Inferior parietal cortex (tissue), 1 donor: ENCODE data around the gene KLHL30.

Experiments
- DNase-seq: peaks from one replicate; pipeline ENCODE4 v3.0.0-alpha.2; 2016; ENCODE audit errors: extremely low spot score

KLHL30 gene

DNA sequence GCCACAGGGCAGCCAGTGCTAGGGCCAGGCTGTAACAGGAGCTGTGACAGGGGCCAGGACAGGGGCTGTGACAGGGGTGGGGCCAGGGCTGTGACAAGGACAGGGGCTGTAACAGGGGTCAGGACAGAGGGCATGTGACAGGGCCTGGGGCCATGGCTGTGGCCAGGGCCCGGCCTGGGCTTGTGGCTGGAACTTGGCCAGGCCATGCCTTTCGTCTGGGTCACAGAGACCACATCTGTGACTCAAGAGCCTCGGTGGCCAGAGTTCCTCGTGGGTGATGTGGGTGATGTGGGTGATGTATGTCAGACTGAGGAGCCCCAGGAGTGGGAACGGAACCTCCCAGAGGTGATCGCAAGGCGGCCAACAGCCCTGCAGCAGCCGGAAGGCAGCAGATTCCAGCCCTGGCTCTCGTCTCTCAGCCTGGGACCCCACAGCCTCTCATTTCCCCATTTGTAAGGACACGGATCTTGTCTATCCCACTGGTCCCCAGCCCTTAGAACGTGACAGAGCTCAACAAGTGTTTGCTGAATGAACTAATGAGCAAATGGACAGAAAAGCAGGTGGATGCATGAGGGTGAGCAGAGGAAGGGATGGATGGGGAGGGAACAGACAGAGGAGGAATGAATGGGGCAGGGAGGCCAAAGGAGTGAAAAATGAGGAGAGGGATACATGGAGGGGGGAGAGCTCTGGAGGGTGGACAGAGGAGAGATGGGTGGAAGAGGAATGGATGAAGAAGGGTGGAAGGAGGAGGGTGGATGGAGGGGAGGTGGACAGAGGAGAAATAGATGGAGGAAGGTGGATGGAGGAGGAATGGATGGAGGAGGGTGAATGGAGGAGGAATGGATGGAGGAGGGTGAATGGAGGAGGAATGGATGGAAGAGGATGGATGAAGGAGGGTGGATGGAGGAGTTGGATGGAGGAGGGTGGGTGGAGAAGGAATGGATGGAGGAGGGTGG is 21.0 kb upstream of the KLHL30 start:
- no peak for DNase-seq

DNA sequence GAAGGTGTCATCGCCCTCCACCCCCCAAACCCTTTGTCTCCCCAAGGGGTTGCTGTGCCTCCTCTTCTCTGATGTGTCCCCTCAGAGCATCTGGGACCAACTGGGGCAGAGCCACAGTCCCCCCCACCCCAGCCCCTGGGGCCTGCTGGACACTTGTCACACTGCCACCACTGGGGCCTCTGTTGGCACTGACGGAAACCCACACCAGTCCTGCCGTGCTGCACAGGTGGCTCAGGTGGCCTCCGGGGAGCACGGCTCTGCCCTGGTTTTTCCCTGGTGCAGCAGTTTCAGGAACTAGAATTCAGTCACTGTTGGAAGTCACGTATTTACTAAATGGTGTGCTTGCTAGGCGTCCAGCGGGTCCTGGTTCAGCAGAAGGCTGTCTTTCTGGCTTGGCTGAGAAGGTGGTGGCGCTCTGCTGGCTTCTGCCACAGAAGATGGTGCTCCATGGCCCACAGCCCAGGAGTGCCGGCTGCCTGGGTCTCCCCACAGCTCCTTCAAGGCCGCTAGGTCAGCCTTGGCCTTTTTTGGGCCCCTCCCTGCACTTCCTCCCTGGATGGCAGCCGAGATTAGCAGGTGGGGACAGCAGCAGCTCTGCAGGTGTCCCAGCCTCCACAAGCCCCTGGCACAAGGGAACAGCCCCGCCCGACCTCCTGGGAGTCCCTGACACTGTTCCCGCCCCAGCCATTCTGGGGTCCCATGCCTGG is 18.6 kb upstream of the KLHL30 start:
- no peak for DNase-seq

DNA sequence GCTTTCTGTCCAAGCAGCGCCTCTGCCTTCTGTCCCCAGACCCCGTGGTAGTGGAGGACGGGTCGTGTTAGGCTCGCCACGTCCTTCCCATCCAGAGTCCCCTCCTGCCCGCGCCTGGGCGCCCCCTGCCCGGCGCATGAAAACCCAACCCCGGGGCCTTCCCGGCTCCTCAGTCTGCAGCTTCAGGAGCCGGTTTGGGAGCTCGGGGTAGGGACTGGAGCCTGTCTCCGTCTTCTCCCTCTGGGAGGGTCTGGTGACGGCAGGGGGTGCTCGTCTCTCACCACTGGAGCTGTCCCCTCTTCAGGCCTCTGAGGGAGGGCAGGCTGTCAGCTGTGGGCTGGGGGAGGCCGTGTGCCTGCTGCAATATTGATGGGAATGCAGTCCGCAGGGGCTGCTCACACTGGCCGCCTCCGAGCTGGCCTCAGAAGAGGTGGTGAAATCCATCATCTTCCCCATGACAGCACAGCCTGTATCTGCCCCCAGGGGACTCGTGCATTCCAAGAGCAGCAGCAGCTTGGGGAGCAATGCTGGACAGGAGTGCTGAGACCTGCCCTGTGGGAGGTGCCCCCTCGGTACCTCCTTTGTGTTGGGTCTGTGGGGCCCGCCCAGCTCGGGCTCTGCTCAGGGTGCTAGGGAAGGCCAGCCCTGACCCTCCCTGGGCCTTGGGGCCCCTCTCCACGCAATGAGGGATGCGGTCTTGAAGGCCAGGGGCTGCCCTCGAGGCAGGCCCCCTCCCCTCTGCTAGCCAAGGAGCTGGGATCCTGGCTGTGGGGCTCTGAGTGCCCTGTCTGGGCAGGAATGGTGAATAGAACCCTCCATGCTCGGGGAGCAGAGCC is 17.8 kb upstream of the KLHL30 start:
- no peak for DNase-seq

DNA sequence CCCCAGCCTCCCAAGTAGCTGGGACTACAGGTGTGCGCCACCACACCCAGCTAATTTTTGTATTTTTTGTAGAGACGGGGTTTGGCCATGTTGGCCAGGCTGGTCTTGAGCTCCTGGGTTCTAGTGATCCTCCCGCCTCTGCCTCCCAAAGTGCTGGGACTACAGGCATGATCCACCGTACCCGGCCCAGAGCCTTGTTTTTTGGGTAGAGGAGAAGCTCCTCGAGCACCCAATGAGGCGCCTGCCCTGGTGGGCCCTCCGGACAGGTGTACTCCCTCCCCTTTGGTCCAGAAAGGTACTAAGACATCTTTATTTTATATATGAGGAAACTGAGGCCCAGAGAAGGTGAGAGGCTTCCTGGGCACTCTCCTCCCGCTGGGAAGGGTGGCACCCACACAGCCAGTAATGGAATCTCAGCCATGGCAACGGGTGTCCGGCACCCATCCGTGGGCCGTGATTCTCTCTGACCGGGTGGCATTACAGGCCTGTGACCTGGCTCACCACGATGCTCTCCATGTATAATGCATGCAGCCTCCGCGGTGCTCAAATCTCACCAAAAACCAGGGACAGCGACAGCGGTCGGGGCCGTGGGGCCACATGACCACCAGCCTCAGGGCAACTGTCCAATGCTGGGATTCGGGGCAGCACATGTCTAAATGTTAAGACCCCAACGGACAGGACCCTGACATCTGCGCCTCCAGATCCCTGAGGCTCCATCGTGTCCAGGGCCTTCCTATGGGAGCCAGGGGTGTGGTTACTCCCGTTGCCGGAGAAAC is 16.8 kb upstream of the KLHL30 start:
- DNase-seq, result no peak

DNA sequence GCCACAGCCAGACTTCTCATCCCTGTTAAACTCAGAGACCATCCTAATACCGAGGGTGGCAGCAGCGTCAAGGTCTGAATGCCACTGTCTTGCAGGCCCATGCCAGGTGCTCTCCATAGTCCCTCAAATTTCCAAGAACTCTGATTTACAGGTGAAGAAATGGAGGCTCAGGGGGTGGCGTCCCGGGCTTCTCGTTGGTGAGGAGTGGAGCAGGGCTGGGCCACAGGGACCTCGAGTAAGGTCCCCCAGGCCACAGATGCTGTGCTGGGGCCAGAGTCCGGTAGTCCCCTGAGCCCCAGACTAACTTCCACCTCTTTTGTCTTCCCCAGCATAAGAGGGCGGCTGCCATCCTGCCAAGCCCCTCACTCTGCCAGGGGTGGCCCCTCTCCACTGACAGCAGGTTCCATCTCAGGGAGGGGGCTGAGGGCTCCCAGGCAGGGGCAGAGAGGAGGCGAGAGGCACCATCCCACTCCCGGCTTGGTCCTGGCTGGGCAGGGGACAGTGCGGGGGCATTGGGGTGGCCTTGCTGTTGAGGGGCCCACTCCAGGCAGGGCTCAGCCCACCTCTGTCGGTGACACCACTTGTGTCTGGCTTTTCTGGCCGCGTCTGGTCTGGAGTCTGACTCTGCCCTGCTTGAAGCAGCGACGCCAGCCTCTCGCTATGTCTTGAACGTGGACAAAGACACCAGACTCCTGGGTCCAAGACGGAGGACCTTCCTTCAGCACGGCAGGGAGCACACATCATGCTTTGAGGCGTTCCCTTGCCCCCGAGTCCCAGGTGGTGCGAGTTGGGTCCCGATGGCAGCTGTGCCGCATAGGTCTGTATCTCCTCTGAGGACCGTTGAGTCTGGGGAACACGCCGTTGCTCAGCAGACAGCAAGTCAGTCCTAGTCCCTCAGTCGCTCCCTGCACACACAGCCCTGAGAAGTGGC is 15.9 kb upstream of the KLHL30 start:
- no peak for DNase-seq

DNA sequence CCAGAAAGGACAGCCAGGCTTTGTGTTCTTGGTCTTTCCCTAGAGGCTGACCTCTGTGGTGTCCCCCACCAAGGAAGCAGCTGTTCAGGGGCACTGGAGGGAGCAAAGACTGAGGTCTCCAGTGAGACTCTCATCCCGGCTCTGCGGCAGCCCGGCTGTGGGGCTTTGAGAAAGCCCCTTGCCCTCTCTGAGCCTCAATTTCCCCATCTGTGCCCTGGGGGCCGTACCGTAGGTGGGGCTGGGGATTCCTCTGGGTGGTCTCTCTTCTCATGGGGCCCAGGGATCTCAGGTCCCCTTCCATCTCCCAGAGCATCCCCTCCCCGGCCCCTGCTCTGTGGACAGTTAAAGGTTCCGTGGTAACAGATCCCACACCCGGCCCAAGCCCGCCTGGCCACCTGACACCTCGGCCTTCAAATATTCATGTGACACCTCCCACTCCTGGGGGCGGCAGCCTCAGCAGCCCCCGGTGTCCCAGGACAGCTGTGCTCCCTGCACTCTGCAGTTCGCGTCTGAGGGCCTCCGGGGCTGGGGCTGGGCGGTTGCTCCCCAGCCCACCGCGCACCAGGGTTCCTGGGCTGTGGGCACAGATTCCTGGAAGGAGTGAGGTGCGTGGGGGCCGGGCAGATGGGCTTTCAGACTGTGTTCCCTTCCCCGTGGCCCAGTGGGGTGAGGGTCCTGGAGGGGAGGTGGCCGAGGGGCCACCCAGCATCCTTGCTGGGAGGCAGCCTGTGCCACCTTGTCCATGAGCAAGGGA is 15.1 kb upstream of the KLHL30 start:
- no peak for DNase-seq

DNA sequence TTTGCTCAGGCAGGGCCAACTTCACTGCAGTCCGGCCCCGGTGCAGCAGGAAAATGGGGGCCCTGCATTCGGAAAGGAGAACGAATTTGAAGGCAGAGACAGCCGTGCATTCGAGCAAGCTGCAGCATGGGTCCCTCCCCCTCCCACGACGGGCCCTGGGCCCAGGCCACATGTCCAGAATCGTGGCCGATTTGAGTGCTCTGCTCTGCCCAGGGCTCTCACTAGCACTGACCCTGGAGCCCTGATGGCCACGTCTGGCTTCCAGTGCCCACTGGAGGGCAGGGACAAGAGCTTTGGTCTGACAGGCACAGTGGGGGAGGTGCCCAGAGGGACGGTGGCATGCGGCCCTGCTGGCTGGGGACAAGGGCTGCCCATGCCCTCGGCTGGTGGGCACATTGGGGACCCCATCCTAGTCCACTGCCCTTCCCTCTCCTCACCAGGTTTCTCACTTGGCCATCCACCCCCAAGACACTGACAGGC is 14.4 kb upstream of the KLHL30 start:
- no peak for DNase-seq

DNA sequence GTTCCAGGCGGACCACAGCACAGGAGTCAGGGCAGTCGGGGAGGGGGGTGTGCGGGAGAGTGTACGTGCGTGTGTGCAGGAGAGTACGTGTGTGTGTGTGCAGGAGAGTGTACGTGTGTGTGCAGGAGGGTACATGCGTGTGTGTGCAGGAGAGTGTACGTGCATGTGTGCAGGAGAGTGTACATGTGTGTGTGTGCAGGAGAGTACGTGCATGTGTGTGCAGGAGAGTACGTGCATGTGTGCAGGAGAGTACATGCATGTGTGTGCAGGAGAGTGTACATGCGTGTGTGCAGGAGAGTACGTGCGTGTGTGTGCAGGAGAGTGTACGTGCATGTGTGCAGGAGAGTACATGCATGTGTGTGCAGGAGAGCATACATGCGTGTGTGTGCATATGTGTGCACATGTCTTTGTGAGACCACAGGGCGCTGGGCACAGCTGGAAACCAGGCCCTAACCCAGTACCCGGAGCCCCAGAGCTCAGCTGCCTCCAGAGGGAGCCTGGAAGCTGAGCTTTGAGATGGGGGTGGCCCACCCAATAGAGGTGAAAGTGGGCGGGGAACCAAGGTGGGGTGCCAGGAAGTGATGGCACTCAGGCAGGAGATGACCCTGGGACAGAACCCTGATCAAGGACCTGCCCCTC is 13.9 kb upstream of the KLHL30 start:
- DNase-seq, result no peak

DNA sequence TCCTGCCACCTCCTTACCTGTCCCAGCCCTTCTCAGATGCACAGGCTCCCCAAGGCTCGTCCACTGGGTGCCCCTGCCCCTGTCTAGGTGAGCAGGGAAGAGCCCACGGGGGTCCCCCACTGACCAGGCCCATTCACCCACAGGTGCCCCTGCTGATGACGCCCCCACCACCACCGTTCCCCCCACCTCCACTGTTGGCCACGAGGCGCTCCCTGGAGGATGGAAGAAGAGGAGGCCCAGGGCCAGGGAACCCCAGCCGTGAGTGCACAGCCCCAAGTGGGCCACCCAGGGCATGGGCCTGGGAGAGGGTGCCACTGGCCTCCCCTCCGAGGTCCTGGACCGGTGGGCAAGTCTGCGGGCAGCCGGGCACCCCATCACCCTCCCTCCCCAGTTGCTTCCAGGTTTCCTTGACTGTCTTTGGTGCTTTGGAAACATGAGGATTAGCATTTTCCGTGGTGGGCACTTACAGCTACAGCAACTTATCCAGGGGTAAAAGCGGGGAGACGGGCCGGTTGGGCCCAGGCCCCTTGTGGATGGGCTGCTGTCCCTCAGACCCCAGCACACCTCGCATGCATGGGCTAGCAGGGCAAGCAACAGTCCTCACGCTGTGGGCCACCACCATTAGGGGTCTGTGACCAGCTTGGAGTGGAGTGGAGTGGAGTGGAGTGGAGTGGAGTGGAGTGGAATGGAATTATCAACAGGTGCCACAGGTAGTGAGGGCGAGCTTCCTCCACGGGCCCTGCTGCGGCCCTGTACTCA is 13.2 kb upstream of the KLHL30 start:
- DNase-seq, result no peak

DNA sequence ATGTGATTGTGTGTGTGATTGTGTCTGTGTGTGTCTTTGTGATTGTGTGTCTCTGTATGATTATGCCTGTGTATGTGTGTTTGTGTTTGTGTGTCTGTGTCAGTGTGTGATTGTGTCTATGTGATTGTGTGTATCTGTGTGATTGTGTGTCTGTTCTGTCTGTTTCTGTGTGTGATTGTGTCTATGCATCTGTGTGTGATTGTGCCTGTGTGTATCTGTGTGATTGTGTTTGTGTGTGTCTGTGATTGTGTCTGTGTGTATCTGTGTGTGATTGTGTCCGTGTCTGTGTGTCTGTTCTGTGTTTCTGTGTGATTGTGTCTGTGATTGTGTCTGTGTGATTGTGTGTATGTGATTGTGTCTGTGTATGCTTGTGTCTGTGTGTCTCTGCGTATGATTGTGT is 12.1 kb upstream of the KLHL30 start:
- DNase-seq, result no peak

DNA sequence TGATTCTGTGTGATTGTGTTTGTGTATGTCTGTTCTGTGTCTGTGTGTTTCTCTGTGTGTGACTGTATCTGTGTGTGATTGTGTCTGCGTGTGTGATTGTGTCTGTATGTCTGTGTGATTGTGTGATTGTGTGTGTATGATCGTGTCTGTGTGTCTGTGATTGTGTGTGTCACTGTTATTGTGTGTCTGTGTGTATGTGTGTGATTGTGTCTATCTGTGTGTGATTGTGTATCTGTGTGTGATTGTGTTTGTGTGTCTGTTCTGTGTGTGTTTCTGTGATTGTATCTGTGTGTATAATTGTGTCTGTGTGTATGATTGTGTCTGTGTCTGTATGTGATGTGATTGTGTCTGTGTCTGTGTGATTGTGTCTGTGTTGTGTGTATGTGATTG is 11.7 kb upstream of the KLHL30 start:
- no peak for DNase-seq

DNA sequence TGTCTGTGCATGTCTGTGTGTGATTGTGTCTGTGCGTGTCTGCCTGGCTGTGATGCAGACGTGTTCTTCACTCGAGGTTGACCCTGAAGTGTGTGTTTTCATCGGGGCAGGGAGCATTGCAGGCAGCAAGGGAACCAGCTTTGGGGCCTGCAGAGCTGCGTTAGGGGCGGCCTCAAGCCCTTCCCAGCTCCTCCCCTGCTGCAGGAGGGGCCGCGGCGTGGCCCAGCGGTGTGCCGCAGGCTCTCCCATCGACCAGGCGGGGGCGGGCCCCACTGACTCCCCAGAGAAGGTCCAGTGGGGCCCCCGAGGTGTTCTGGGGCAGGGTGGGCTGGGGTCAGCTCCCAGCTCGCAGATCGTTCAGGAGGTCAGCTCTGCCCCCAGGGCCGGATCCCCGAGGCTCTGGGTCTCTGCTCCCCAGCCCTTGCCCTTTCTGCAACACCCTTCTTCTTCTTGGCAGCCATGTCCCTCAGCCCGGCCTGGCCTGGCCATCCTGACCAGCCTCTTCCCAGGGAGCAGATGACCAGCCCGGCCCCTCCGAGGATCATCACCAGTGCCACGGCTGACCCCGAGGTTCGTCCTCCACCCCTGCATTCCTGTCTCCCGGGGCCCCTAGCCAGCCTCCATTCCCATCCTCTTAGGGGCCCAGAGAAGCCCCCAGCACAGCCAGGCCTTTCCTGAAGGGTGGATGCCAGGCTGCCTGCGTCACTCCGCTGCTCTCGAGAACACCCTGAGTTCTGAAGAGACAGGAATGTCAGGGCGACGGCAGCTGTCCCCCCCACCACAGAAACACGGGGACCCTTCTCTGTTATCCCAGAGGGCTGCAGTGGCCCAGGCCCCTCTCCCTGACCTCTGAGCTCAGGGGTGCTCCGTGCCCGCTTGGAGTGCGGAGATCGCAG is 11.1 kb upstream of the KLHL30 start:
- DNase-seq, result no peak

DNA sequence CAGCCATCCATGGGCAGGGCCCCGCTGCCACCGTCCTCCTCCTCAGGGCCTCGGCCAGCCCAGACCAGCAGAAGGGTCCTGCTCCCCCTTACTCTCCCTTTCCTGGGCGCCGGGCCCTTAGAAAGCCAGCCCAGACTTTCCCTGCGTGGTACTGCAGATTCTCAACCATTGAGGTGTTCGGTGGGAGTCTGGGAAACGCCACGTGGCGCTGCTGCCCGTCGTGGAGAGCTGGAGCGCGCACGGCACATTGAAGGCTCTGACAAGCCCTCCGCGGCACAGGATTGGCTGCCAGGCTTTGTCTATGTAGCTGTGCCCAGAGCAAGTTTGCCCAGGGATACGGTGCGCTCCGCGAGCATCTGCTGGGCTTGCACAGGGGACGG is 10.4 kb upstream of the KLHL30 start:
- DNase-seq, result no peak

DNA sequence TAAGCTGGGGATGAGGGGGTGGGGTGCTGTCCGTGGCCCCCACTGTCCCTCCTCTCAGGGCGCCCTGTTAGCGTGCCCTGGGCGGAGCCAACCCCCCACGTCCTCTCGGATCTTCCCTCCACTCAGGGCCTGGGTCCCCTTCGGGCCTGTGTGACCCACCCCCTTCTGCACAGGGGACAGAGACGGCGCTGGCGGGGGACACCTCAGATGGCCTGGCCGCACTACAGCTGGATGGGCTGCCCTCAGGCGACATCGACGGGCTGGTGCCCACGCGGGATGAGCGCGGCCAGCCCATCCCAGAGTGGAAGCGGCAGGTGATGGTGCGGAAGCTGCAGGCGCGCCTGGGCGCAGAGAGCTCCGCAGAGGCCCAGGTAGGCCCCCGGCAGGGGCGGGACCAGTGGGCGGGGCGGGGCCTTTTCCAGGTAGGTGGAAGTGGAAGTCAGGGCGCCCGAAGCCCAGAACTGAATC is 9.9 kb upstream of the KLHL30 start:
- no peak for DNase-seq

DNA sequence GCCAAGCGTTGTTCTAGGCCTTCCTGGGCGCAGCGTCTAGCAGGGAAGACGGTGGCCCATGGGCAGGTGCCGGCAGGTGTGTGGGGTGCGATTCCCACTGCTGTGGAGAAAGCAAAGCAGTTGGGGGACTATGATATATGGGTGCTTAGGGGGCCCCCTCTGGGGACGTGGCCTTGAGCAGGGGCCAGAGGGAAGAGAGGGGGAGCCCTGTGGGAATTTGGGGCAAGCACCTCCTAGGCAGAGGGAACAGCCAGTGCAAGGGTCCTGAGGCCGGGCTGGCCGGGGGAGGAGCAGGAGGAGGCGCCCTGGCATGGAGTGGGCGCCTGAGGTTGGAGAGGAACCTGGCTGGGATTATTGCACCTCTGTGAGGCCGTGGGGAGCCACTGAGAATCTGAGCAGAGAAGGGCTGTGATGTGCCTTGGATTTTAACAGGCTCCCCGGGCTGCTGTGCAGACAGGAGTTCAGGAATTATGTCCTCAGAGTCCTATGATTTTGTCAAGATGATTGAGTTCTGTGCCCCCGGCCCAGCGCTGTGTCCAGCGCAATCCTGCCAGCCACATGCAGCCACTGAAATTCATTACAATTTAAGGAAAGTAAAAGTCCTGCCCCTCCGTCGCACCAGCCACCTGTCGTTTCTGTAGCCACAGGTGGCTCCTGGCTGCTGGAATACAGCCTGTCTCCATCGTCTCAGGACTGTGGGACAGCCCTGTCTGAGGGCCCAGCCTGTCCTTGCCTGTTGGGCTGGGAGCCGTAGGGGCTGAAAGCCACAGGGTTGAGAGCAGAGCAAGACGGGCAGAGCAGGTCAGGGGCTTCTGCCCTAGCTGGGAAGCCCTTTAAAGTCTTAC is 9.1 kb upstream of the KLHL30 start:
- DNase-seq, result no peak

DNA sequence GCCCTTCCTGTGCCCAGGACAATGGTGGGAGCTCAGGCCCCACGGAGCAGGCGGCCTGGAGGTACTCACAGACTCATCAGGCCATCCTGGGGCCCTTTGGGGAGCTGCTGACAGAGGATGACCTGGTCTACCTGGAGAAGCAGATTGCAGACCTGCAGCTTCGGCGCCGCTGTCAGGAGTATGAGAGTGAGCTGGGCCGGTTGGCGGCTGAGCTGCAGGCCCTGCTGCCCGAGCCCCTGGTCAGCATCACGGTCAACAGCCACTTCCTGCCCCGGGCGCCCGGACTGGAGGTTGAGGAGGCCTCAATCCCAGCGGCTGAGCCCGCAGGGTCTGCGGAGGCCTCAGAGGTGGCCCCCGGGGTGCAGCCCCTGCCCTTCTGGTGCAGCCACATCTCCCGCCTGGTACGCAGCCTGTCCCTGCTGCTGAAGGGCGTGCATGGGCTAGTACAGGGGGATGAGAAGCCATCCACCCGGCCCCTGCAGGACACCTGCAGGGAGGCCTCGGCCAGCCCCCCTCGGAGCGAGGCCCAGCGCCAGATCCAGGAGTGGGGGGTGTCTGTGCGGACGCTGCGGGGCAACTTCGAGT is 8.3 kb upstream of the KLHL30 start:
- no peak for DNase-seq
